HG03575 (cell line): Measurements from ENCODE around the gene TACC2.

Experiments used
- ATAC-seq: cut with Tn5 transposase; IDR thresholded peaks from one replicate; pipeline ENCODE4 v1.9.1; 2021; ENCODE audit not compliant: unreplicated experiment, insufficient number of reproducible peaks, low FRiP score; ENCODE audit errors: extremely low read depth

Gene TACC2

DNA sequence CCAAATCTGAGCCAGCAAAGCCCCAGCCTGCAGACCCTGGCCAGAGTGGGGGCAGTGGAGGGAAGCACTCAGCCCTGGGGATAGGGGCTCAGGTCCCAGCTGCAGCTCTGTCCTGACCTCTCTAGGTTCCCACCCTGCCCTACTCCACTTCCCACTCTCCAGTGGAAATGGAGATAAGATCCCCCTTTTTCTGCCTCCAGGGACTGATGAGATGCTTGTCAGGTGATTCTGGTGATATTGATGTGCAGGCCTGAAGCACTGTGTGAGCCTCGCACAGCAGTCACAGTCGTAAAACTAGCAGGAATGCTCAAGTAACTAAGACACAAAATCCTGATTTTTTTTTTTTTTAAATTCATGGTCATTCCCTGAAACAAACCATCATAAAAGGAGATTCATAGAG, 227.1 kb downstream of the TACC2 start:
- no peak for ATAC-seq

DNA sequence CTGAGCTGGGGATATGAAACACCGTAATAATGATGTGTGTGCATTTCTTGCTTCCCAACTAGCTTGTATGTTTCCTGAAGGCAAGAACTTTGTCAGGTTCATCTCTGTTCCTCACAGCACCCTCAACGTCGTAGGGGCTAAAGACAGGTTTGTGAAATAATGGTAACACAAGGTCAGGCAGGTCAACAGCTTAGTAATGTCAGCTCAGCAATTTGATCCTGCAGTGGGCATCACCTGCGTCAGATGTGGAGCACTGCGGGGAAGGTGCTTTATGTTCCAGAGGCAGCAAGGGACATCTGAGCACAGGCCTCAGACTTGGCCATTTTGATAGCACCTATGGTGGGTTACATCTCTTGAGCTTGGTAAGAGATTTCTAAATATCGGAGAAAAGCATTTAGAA, 230.4 kb downstream of the TACC2 start:
- ATAC-seq, result no peak

- no peak for ATAC-seq
Measured at GRCh38 chr10:122220736-122221135, 231.8 kb downstream of the TACC2 start.

DNA sequence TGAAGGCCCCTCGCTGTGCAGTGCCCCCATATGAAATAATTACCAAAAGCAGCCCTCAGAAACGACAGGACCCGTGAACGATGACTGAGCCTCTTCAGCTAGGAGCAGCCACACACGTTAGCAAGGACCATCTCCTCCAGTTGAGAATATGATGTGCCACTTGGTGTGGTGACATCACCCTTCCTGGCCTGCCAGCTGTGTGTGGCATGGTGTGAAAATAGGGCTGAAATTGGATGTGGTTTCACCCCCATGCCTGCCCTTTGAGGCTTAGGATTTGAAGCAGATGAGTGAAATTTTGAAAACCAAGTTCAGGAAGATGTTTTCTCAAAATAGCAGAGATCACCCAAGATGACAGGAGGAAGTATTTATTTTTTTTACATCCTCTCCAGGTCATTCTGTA, 233.0 kb downstream of the TACC2 start:
- ATAC-seq, result no peak

DNA sequence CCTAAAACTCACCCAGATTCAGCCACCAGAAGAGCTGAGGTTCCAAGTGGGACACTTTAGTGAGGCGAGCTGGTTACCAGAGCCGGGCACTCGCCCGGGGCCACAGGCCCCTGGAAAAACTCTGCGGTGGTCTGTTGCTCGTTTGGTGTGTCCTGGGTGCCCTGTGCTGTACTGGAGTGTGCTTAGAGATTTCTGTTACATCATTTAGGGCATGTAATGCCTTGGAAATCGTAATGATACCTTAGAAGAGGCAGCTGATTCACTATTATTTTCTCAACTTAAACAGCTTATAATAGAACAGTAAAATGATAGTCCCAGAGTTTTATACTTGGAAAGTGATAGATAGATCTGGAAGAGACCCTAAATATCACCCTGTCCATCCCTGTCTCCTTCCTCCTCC, 233.7 kb downstream of the TACC2 start:
- ATAC-seq, result no peak

- no peak for ATAC-seq
Measured at GRCh38 chr10:122224159-122224558, 235.2 kb downstream of the TACC2 start.

- ATAC-seq, result no peak
Measured at GRCh38 chr10:122225330-122225729, 236.4 kb downstream of the TACC2 start.

GRCh38 chr10:122227754-122228153, 238.8 kb downstream of the TACC2 start:
- no peak for ATAC-seq

GRCh38 chr10:122229666-122230065, 240.7 kb downstream of the TACC2 start:
- no peak for ATAC-seq

DNA sequence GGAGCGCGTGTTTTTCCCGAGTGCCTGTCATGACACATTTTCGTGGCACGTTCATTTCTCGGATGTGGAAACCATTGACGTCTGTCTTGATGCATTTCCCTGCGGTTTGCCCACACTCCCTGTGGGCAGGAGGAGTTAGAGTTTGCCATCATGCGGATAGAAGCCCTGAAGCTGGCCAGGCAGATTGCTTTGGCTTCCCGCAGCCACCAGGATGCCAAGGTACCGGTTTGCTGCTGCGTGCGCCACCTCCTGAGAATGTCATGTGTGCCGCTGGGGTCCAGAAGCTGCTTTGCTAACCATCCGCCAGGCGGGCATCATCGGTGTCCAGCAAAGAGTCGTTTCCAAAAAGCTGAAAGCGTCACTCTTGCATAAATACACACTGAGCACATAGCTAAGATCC, 241.3 kb downstream of the TACC2 start:
- no peak for ATAC-seq

GRCh38 chr10:122232769-122233168, 243.8 kb downstream of the TACC2 start:
- no peak for ATAC-seq

- no peak for ATAC-seq
Measured at GRCh38 chr10:122233857-122234348, 244.9 kb downstream of the TACC2 start.

DNA sequence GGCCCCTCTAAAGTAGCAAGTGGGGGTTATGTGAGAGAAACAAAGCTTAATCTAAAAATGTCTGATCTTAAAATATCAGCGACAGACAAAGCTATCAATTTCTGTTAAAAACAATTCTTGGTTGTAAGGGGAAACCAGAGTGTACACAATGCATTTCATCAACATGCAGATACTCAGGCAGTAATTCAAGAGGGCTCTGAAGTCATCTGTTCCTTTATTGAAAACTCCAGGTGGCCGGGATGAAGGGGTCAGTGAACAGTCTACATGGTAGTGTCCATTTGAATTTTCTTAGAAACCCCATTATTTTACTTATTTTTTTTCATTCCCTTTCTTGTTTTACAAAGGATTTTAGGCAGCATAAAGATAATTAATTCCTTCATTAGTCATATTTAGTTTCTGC, 245.5 kb downstream of the TACC2 start:
- no peak for ATAC-seq

DNA sequence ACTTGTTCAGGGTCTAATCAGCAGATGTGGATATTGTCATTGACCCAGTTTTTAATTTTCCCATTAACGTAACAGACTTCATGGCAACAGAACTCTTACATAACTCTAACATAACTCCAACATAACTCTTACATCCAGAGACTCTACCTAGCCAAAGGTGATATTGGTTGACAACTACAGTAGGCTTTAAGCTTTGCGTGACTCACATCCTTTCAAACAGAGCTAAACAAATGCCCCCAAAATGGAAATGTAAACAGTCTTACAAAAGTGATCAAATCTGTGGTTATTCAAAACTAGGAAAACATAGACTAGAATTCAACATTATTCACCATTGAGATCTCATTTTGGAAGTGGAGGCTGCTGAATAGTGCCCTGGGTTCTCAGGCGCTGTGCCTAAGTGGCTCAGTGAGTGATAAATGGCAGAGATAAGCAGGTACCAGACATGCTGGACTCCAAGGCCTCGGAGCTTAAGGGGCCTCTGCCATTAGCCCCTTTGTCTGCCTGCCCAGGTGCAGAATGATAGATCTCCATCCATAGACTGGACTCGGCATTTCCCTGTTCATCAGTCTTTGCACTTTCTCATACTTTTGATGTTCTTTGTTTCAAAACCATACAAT, 247.8 kb downstream of the TACC2 start:
- ATAC-seq, result no peak

- ATAC-seq, result no peak
Measured at GRCh38 chr10:122237331-122237990, 248.5 kb downstream of the TACC2 start.

GRCh38 chr10:122239578-122240257, 250.8 kb downstream of the TACC2 start:
- no peak for ATAC-seq

DNA sequence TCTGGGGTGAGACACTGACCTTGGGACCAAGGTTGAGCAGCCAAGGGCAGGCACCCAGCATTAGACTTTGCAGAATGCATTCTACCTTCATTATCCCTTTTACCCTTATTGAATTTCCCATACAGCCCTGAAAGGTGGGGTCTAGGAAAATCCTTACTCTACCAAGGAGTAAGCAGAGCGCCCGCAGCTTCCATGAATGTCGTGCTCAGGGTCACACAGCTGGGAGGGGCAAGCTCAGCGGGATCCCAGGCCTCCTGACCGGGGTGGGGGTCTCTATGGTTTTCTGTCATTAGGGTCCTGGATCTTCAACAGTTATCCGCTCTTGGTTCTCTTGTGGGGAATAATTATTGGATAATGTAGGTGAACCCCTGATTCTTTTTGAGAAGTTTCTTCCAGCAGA, 251.4 kb downstream of the TACC2 start:
- no peak for ATAC-seq

DNA sequence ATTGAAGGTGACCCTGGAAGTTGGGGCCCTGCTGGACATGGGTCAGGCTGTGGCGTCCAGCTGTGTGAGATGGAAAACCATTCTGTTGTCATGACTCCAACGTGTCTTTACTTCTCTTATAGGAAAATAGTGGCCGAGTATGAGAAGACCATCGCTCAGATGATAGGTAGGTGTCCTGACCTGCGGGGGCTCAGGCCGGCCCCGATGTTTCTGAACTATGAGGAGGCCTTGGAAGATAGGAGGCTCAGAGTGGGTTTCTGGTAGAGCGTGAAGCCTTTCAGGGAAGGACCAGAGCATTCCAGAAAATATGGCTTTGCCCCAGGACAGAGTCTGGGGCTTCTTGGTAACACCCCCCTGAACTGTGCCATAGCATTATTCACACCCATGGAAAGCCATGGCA, 252.9 kb downstream of the TACC2 start:
- no peak for ATAC-seq

DNA sequence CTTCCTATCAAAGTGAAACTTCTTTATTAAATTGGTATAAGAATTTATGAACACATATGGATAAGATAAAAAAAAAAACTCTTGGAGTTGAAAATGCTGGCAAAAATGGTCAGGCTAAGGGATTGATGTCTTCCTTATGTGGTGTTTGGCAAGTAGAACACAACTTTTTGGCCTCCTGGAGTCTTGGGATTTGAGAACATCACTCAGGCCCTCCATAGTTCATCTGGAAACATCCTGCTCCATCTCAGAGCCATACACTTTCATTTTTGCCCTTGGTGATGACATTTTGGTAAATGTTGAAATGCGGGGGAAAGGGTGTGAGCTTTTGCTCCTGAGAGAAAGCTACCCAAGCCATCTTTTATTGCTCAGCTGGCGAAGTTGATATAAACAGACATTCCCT, 254.6 kb downstream of the TACC2 start:
- no peak for ATAC-seq
